KOPT-K1 (cell line): ENCODE results near the gene ITPRIPL1.
A peak's percentile ranks its signal among the peaks of the same experiment; 100 is the strongest.
"Not testable (repeated sequence)": the region's sequence is repeated elsewhere in the genome, so short reads cannot be mapped to it uniquely, and the experiment has no call there.

ENCODE experiments used
- H3K27ac ChIP-seq: fragments of 200-600 bp; sonication (generic); 2 replicates; pipeline ENCODE4 v1.5.1; 2016; ENCODE audit warnings: antibody characterized with exemption, mild to moderate bottlenecking, low read depth, low read length; ENCODE audit not compliant: poor library complexity, severe bottlenecking
- H3K36me3 ChIP-seq: fragments of 200-600 bp; sonication (generic); 2 replicates; pipeline ENCODE4 v1.5.1; 2017; ENCODE audit warnings: antibody characterized with exemption, mild to moderate bottlenecking, low read length, moderate library complexity; ENCODE audit not compliant: insufficient read depth
- H3K9me3 ChIP-seq: fragments of 200-600 bp; sonication (generic); 2 replicates; pipeline ENCODE4 v1.5.1; 2017; ENCODE audit warnings: antibody characterized with exemption, low read length, mild to moderate bottlenecking; ENCODE audit not compliant: insufficient read depth, poor library complexity, severe bottlenecking

ITPRIPL1 gene

GRCh38 chr2:96325041-96325883 lies at the start of gene ITPRIPL1:
ITPRIPL1 (plus strand) TSS chr2:96325317; CDS start chr2:96325840, 523 bp downstream.
- Histone ChIP-seq H3K27ac (peak within 1 kb of the TSS; percentile 80), H3K36me3 (peaks cover 38% of the 10 kb centered on the region), H3K9me3 (no peaks in the 10 kb centered on the region)

DNA sequence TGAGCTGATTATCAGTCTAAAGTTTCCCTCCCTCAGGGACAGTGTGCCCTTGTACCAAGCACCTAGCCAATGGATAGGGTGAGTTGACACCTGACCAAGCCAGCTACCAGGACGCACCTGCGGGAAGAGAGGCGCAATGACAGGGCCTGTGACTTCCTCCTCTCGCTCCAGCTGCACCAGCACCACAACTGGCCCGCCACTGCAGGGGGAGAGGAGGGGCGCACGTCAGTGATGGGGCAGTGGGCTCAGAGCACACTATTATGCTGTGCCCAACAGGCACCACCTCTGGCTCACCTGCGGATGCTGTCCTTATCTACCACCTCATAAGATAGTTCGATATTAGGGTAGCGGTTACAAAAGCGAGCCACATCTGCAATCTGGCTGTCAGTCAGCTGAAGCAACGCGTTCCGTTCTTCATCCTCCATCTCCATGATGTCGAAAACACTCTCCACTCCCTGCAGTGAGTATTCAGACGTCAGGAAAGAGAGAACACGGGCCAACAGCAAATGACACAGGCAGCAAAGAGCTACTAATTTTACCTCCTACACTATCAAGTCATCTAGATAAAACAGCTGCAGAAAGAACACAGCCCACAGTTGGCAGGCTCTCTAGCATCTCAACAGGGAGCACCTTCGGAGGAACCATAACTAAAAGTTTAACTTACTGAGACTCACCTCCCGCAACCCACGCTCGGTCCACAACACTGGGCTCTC lies 48.2 kb upstream of the ITPRIPL1 start:
- Histone ChIP-seq H3K36me3 (peaks cover 100% of the 10 kb centered on the region), H3K27ac (no peak overlapping the region), H3K9me3 (no peaks in the 10 kb centered on the region)

GRCh38 chr2:96287273-96287856 lies 37.8 kb upstream of the ITPRIPL1 start:
- H3K36me3 ChIP-seq: peaks cover 100% of the 10 kb centered on the region
- H3K9me3 ChIP-seq: no peaks in the 10 kb centered on the region

DNA sequence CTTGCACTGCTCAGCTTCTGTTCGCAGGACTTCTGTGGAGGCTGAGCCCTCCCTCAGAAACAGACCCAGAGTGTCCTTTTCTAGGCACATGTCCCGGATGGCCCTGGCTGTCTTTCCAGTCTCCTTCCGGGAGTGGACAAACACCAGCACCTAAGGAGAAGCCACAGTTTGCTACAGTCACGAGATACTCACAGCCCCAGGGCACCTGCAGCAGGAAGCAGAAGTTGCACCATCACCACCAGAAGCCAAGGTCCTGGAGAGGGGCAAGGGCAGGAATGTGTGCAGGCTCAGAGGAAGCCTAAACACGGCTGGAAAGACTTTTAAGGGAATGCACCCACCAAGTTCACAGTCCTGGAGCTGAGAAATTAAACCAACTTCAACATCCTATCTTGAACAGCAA lies 33.4 kb upstream of the ITPRIPL1 start:
- Histone ChIP-seq H3K36me3 (peaks cover 100% of the 10 kb centered on the region), H3K9me3 (no peaks in the 10 kb centered on the region), H3K27ac (no peak overlapping the region)

More at GRCh38 chr2:96287273-96287856, 37.8 kb upstream of the ITPRIPL1 start:
- H3K27ac ChIP-seq: no peak overlapping the region

DNA sequence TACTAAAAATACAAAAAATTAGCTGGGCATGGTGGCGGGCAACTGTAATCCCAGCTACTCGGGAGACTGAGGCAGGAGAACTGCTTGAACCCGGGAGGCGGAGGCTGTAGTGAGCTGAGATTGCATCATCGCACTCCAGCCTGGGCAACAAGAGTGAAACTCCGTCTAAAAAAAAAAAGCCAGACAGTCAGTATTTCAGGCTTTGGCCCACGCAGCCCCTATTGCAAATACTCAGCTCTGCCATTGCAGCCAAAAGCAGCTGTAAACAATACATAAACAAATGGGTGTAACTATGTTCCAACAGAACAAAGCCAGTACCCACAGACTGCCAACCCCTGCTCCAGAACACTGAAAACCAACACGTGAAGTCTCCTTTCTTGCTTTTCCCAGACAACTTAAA lies 30.8 kb upstream of the ITPRIPL1 start:
- peaks cover 100% of the 10 kb centered on the region for H3K36me3 ChIP-seq
- not testable (repeated sequence) for H3K27ac ChIP-seq, H3K9me3 ChIP-seq

DNA sequence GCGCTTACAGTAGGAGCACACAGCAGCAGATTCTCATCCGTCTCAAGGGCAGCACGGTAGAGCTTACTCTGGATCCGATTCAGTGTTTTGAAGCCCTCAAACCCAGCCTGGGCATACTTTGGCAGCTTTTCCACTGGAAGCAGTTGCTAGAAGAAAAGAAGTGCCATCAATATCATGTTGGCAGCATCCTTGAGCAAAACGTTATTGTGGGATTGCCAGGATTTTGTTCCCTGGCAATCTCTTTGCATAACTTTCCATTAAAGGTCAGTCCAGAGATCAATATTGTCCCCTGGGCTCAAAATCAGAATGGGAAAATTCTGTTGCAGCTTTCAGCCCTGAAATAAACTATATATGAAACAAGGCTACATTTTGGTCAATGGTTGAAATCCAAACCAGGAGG lies 28.2 kb upstream of the ITPRIPL1 start:
- H3K27ac ChIP-seq: no peak overlapping the region
- peaks cover 100% of the 10 kb centered on the region for H3K36me3 ChIP-seq
- H3K9me3 ChIP-seq: no peaks in the 10 kb centered on the region

GRCh38 chr2:96301865-96302264 lies 23.3 kb upstream of the ITPRIPL1 start:
- Histone ChIP-seq H3K9me3 (no peaks in the 10 kb centered on the region), H3K36me3 (peaks cover 77% of the 10 kb centered on the region), H3K27ac (no peak overlapping the region)

DNA sequence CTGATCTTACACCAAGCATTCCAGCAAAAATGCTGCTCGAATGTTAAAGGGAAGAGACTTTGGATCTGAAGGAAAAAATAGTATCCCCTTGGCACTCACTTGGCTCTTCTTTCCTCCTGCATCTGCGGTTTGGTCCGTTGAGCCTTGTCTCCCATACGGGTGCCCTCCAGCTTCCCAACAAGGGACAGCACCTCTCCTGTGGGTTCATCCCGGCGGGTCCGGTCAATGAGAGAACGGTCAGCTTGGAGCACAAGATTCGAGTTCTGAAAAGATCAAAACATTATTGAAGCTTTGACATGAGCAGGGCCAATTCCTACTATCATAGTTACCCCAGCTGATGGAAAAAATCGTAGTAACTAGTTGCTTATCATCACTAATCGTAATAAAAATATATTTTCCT lies 20.5 kb upstream of the ITPRIPL1 start:
- Histone ChIP-seq H3K36me3 (peaks cover 50% of the 10 kb centered on the region), H3K9me3 (no peaks in the 10 kb centered on the region), H3K27ac (peak overlapping the region; percentile 87)

DNA sequence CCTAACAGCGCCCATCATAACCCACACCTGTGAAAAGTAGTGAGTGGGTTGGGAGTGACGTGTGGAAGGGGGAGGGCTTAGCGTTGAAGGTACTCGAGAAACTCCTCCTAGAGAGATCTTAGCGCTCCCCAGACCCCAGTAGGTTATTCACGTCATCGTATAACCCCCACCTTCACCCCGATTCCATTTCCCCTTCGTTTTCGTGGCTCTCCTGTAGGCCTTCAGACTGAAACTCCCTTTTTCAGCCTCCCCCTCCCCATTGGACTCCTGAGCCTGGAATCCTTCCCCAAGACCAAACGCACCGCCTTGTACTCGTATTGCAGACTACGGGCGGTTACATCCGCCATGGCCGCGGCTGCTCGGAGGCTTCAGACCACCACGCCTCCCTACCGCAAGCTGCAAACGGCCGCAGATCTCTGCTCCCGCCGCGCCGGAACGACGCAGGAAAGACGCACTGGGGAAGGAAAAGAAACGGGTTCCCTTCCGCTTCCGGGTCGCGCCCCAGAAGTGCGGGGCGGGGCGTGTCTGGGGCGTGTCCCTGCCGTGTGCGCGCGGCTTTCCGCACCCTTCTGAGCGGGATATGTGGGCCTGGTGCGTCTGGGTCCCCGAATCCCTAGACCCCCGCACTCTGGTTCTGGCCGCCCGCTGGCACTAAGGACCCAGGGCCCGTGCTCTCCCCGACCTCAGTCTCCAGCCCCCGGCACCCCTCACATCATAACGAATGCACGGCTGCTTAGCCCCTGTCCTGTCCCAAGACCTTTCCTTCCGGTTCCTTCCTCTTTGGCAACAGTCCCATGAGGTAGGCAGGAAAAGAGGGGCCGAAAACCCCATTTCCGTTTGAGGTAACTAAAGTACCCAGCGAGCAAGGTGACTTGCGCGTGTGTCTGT lies 19.8 kb upstream of the ITPRIPL1 start, which contains the start of gene SNRNP200:
SNRNP200 (minus strand) TSS at position 456 of the 888 bp plus-strand sequence; CDS start at position 347, 109 bp downstream.
- H3K27ac ChIP-seq: peak within 1 kb of the TSS; percentile 87
- no peaks in the 10 kb centered on the region for H3K9me3 ChIP-seq
- H3K36me3 ChIP-seq: peaks cover 43% of the 10 kb centered on the region

- Histone ChIP-seq H3K27ac (peak overlapping the region; percentile 87), H3K9me3 (no peaks in the 10 kb centered on the region), H3K36me3 (peaks cover 37% of the 10 kb centered on the region)
Measured at GRCh38 chr2:96305979-96306308, 19.2 kb upstream of the ITPRIPL1 start.

DNA sequence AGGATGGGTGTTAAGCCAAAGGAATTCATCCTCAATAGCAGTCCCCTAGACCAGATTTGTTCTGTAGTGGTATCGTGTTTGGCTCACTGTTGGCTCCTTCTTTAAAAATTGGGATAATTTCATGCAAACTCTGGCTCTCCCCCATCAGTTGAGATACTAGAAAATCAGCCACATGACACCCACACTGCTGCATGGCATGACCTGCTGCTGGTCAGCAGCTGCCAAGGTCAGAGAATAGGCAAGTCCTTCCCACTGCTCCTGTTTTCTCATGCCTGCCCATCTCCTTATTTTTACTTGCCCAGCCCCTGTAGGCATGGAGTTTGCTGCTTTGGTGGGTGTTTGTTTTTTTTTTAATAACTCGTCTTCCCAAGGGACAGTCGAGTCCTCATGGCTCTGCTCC lies 18.7 kb upstream of the ITPRIPL1 start:
- Histone ChIP-seq H3K27ac (peak overlapping the region; percentile 87), H3K9me3 (no peaks in the 10 kb centered on the region), H3K36me3 (peaks cover 32% of the 10 kb centered on the region)

DNA sequence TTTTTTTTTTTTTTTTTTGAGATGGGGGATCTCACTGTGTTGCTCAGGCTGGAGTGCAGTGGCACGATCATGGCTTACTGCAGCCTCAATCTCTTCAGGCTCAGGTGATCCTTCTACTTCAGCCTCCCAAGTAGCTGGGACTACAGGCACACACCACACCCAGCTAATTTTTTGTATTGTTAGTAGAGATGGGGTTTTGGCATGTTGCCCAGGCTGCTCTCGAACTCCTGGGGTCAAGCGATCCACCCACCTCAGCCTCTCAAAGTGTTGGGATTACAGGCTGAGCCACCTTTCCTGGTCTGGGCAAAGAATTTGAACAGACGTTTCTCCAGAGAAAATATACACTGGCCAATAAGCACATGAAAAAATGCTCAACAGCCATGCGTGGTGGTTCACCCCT lies 16.9 kb upstream of the ITPRIPL1 start:
- Histone ChIP-seq H3K27ac (no peak overlapping the region), H3K9me3 (no peaks in the 10 kb centered on the region), H3K36me3 (peaks cover 13% of the 10 kb centered on the region)

DNA sequence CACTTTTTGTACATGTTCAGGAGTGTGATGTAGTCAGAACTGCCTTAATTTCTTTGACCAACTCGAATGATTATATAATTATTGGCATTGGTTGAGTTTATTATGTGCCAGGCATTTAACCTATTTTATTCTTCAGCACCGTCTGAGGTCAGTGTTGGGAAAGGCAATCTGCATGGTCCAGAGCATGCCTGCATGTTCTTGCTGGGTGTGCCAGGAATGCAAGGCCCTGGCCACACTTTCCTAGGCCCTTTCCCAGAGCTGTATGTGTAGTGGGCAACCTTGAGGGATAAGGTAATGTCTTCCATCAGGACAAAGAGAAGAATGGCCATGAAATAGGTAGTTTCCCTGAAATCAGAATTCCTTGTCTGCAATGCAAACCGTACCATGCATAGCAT lies 10.1 kb upstream of the ITPRIPL1 start:
- Histone ChIP-seq H3K27ac (peak overlapping the region; percentile 64), H3K36me3 (no peaks in the 10 kb centered on the region), H3K9me3 (no peaks in the 10 kb centered on the region)

- Histone ChIP-seq H3K27ac (peak overlapping the region; percentile 64), H3K36me3 (no peaks in the 10 kb centered on the region), H3K9me3 (no peaks in the 10 kb centered on the region)
Measured at GRCh38 chr2:96315400-96316071, 9.6 kb upstream of the ITPRIPL1 start.
